AG04450 (cell line): ENCODE results near the gene CORO2B. TPM values are rescaled to one million over a fixed set of nuclear protein-coding genes. Genes with fewer than 3 reads are reported as not detected.

Experiments
- CTCF ChIA-PET: fragments of 300-600, 350-600 bp; formaldehyde crosslinking; extraction: SDS; loops from one replicate; lab custom pipeline; 2022; ENCODE audit warnings: antibody characterized with exemption, inconsistent platforms; lab: Charles Lee
- POLR2A ChIA-PET: fragments of 350-600 bp; formaldehyde crosslinking; extraction: SDS; loops from one replicate; lab custom pipeline; 2021; ENCODE audit warnings: antibody characterized with exemption, inconsistent platforms; lab: Yijun Ruan, JAX
- DNase-seq: peaks from one replicate; pipeline ENCODE4 v3.0.0-alpha.2; 2011; ENCODE audit warnings: low read depth, low spot score
- H3K27ac ChIP-seq: one replicate; pipeline ENCODE4 v1.5.1; 2012; ENCODE audit warnings: low read depth, low read length, control low read depth
- H3K27me3 ChIP-seq: one replicate; pipeline ENCODE4 v1.6.0; 2012; ENCODE audit warnings: low read length; ENCODE audit not compliant: control insufficient read depth, insufficient read depth
- H3K4me3 ChIP-seq: 2 replicates; pipeline ENCODE4 v1.5.1; 2011; ENCODE audit warnings: mild to moderate bottlenecking, low read depth, low read length, control low read depth
- H3K9me3 ChIP-seq: 2 replicates; pipeline ENCODE4 v1.5.1; 2012; ENCODE audit warnings: low read length; ENCODE audit not compliant: control insufficient read depth, insufficient read depth
- polyA plus RNA-seq: library from polyadenylated mRNA; depleted of rRNA; stranded (reverse); fragments of >200 nt; gene quantifications from 2 replicates; pipeline ENCODE4 v1.2.3, GENCODE V29; 2011
- TF ChIP-seq, protein P1 (sequence below): IDR thresholded peaks from 2 replicates; pipeline ENCODE4 v1.5.1; 2011; ENCODE audit warnings: low read depth, low read length, control low read depth, inconsistent platforms

Gene CORO2B
- polyA plus RNA-seq, 1 experiment = 16.1 TPM

DNA sequence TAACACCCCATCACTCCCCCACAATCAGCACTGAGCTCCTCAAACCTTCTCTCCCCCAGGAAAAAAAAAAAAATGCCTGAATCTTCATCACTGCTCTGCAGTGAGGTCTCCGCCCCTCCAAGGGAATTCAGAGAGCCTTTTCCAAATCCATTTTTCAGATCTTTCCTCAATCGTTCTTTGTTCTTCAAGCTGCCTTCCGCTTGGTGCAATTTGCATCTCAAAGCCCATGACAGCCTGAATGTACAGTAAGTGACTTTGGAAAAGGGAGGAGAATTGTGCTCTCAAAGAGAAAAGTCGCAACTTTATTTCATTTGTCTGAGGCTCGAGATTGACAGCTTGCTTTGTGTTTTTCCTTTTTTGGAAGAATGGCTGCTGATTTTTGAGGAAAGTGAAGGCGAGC lies 75.0 kb downstream of the CORO2B start:
- POLR2A ChIA-PET = no interaction called here
- Histone ChIP-seq H3K4me3 (no peak overlapping the region), H3K9me3 (peaks cover 3% of the 10 kb centered on the region; the same call in 1 of the 2 replicates), H3K27me3 (no peaks in the 10 kb centered on the region), H3K27ac (no peak overlapping the region)
- DNase-seq = no peak
- TF ChIP-seq, protein P1, sequence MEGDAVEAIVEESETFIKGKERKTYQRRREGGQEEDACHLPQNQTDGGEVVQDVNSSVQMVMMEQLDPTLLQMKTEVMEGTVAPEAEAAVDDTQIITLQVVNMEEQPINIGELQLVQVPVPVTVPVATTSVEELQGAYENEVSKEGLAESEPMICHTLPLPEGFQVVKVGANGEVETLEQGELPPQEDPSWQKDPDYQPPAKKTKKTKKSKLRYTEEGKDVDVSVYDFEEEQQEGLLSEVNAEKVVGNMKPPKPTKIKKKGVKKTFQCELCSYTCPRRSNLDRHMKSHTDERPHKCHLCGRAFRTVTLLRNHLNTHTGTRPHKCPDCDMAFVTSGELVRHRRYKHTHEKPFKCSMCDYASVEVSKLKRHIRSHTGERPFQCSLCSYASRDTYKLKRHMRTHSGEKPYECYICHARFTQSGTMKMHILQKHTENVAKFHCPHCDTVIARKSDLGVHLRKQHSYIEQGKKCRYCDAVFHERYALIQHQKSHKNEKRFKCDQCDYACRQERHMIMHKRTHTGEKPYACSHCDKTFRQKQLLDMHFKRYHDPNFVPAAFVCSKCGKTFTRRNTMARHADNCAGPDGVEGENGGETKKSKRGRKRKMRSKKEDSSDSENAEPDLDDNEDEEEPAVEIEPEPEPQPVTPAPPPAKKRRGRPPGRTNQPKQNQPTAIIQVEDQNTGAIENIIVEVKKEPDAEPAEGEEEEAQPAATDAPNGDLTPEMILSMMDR = no peak
- CTCF ChIA-PET = interaction anchor here (0.6 to 0.9 kb wide), 3 partner anchors 20 to 141 kb away, joined by 3 to 5 read pairs (median 3); no protein-coding TSS in a partner anchor

DNA sequence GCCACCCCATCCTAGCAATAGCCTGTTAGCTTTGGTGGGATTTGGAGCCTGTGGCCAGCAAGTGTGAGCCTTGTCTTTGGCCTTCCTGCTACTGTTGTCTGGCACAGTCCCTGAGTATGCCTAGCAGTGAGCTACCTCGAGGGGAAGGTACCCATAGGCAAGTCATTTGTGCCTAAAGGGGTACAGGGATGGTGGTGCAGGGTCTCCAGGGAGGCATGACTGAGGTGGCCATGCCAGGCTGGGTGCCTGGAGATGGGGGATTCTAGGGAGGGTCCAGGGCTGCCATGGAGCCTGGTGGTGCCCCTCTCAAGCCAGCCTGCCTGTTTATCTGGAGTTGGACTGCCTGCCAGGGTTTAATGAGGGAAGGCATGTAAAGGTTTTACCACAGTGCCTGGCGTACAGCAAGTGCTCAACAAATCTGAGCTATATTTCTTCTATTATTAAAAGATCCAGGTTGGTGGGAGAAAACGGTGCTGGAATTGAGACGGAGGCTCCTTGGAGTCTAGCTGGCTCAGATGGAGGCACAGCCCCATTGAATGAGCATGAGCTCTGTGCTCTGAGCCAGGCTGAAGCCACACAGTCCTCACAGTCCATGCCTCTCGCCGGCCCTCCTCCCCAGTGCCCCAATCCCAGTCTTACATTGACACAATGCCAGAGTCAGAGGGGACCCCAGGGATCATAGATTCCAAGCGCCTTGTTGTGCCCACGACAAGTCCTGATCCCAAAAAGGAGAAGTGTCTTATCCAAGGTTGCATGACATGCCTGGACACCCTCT lies 76.2 kb downstream of the CORO2B start:
- CTCF ChIA-PET = interaction anchor here (0.6 to 1.3 kb wide), 3 partner anchors 16 to 101 kb away, joined by 3 to 4 read pairs (median 3); no protein-coding TSS in a partner anchor

DNA sequence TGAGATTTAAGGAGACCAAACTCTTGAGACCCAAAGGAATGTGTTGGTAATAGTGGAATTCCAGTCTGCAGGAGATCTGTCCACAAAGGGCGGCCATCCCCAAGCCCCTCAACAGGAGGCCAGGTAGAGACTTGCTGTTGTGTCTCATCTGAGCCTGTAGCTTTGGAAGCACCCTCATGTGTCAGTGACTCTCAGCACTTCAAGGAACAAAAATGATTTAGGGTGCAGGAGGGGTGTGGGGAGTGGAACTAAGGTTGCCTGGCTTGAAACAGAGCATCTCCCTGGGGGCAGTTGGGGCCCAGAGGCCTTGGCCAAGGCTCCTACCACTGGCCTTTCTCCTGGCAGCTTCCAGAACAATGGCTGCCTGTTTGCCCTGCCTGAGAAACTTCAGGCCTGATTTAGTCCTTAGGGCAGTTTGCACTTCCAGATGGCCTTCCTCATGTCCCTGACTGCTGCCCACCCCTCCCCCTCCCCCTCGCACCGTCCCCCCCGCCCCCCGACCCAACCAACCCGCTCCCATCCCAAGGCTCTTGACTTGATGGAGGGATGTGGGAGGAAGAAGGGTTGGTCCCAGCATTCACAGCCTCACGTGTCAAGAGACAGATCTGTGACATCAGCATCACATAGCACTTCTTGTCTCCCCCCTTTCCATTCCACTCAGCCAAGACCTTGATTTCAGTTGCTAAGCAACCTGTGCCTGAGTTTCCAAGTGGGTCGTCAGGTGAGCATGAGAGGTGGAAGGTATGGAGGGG lies 77.1 kb downstream of the CORO2B start:
- Histone ChIP-seq H3K9me3 (peaks cover 3% of the 10 kb centered on the region; the same call in 1 of the 2 replicates), H3K27me3 (no peaks in the 10 kb centered on the region), H3K27ac (no peak overlapping the region), H3K4me3 (no peak overlapping the region)
- TF ChIP-seq, protein P1 = no peak
- no peak for DNase-seq
- CTCF ChIA-PET = interaction anchor here (1.3 kb wide), 2 partner anchors 15 to 18 kb away, joined by 3 read pairs; no protein-coding TSS in a partner anchor
- POLR2A ChIA-PET = no interaction called here

More for the DNA sequence above, 76.2 kb downstream of the CORO2B start:
- POLR2A ChIA-PET = no interaction called here
- H3K9me3 ChIP-seq = peaks cover 3% of the 10 kb centered on the region; the same call in 1 of the 2 replicates
- no peaks in the 10 kb centered on the region for H3K27me3 ChIP-seq
- H3K27ac ChIP-seq = no peak overlapping the region
- no peak overlapping the region for H3K4me3 ChIP-seq
- no peak for DNase-seq
- TF ChIP-seq, protein P1 = no peak

DNA sequence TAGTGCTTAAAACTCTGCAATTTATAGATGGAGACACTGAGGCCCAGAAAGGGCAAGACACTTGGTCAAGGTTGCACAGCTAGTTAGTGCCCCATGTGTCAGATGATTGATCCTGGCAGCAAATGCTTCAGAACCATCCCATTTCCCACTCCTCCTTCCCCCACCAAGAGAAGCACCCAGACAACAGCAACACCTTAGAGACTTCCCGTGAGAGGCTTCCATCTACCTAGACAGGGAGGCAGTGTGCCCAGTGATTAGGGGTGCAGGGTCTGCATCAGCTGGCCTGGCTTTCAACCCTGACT lies 77.6 kb downstream of the CORO2B start:
- Histone ChIP-seq H3K27ac (no peak overlapping the region), H3K4me3 (no peak overlapping the region), H3K9me3 (no peaks in the 10 kb centered on the region), H3K27me3 (no peaks in the 10 kb centered on the region)
- no peak for DNase-seq
- POLR2A ChIA-PET = no interaction called here
- TF ChIP-seq, protein P1 = no peak
- CTCF ChIA-PET = no interaction called here
